Femur (tissue), 1 donor: ENCODE measurements around the gene CREB5.

Source experiments
- DNase-seq: peaks from one replicate; pipeline ENCODE4 v3.0.0-alpha.2; 2017

The CREB5 gene

DNA sequence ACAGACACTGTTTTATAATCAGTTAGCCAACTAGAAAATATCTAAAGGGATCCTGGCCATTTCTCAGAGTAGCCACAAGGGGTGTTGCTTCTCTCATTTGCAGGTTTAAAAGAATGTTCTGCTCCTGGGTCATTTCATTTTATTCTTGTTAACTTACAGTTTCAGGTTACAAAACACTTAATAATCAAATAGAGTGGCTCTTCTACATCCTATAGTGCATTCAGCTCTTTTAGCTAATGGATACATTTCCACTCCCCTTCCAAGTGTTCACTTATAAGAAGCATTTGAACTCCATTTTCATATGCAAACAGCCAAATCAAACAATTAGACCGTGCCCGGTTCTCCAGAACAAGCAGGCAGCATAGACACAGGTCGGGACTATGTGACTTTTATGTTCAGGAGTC is 428.3 kb downstream of the CREB5 start:
- DNase-seq = no peak

- no peak for DNase-seq
Observed at GRCh38 chr7:28841766-28842165, 429.4 kb downstream of the CREB5 start.

GRCh38 chr7:28842769-28843295 is 430.5 kb downstream of the CREB5 start:
- DNase-seq = no peak

DNA sequence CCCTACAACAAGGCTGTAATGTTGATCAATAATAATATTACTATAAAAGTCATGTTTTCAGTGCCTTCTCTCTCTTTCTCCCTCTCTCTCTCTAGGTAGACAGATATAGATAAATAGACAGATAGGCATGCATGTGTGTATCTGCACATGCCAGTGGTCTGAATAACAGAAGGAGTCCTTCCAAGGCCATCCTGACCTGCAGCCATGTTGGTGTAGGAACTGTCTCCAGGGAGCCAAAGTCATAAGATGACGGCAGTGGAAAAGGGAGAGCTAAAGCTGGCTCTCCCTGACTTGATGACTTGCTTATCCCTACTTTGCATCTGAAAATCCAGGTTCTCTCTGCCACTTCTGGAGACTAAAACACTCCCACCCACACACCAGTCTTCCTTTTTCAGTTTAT is 432.8 kb downstream of the CREB5 start:
- no peak for DNase-seq

DNA sequence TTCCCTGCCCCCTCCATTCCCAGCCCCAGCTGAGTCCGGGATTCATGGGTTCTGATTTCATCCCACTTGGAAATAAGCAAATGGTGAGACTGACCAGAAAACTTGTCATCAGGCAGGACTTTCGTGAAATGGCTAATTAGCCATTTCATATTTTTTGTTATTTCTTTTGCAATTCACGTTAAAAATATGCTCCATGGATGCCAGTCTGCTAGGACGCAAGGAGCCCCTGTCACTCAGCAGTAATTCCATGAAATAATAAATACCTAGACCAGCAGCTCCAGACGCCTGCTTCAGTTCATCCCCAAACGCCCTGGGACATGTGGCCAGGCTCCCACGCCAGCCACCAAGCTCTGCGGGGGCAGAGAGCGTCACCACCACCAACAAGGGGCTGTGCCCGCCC is 434.9 kb downstream of the CREB5 start:
- DNase-seq = no peak

- peak; percentile 50 for DNase-seq
Observed at GRCh38 chr7:28847681-28848080, 435.4 kb downstream of the CREB5 start.

- no peak for DNase-seq
Observed at GRCh38 chr7:28848906-28849305, 436.6 kb downstream of the CREB5 start.

DNA sequence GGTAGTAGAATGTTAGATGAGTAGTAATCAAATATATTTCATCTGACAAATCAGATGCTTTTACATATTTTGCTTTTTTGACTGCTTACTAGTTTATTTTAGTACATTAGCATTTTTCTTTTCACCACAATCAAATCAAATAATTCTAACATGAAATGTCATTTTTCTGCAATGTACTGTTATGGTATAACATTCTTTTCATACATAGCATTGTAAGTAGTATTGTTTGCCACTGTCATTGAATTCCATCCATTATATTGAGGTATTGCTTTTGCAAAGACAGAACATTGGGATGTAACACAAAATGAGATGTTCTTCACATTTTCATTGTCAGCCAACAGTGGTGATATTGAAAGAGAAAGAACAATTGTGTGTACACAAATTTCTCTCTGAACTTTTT is 438.4 kb downstream of the CREB5 start:
- DNase-seq = no peak

DNA sequence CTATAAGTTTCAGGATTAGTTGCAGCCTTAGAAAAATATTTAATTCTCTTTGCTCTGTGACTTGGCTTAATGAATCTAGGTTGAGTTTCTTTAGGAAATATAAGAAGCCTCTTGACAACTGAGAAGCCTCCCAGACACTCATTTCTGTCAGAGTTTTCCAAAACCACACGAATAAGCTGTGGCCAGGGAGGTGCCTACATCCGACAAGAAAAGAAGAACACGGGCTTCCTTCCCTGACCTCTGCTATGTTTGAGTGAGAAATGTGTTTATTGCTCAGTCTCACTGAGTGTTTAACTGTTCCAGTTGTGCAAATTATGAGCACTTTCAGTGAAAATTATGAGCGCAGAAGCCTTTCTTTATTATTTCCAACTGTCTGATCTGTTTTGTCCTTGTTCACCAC is 440.8 kb downstream of the CREB5 start:
- no peak for DNase-seq

GRCh38 chr7:28853834-28854749 is 441.8 kb downstream of the CREB5 start:
- DNase-seq = peak; percentile 85

DNA sequence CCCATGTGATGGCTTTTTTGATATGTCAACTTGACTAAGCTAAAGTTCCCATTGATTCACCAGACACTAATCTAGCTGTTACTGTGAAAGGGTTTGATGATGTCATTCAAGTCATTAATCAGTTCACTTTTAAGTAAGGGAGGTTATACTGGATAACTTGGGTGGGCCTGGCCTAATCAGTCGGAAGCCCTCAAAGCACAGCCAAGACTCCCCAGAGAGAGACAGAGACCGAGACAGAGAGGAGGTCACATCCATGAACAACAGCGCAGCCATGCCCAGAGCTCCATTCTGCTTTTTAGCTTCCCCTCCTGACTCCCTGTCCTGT is 442.4 kb downstream of the CREB5 start:
- no peak for DNase-seq

DNA sequence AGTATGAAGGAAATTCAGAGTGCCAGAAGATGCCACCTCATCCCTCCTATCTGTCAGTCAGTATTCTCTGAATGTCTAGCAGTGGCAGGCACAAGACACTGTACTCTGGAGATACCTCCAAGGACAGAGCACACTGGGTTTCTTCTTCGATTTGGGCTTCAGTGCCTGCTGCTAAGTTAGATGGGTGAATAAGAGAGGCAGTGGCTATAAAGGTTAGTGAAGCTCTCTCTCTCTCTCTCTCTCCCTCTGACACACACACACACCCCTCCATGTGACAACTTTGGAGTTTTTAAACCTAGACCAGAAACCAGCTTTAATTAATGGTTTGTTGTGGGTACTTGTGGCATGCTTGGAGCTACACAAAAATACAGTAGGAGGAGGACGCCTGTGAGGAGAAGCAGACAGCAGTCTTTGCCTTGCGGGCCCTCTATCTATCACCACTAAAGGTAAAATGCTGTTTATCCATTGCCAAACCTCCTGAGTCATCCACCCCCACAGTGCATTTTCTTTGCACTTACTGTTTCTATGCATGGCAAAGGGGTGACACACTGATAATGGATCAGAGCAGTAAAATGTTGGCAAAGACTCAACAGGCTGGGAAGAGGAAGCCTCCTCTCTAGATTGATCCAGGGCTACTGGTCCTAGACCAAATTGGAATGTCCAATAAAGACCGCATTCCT is 443.4 kb downstream of the CREB5 start:
- DNase-seq = no peak

GRCh38 chr7:28856656-28857055 is 444.3 kb downstream of the CREB5 start:
- no peak for DNase-seq

DNA sequence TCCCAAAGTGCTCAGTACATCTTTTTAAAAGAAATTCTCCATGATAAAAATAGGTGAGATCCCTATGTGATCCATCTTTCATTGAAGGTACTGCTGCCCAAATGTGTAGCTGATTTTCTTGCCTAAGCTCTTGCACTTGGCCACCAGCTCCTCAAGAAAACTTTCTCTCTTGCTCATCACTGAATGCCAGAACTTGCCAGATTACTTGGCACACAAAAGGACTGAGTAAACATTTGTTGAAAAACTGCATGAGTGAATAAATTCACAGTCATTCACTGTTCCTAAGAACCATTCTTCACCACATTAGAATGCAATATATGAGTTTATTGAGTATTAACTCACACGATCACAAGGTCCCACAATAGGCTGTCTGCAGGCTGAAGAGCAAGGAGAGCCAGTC is 445.9 kb downstream of the CREB5 start:
- no peak for DNase-seq

- DNase-seq = no peak
Observed at GRCh38 chr7:28858895-28859294, 446.6 kb downstream of the CREB5 start.

DNA sequence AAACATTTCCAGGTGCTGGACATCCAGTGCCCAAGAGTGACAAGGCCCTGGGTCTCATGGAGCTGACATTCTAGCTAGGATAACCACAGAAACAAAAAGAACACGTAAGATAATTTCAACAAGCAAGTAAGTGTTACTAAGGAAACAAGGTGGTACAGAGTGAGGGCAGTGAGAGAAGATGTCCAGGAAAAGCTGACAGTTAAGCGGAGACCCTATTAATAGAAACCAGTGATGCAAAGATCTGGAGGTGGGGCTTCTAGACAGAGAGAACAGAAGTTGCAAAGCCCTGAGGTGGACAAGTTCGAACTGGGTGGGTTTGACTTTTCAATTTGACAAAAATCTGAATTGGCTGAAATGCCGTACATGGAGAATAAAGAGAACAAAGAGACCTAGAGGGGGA is 449.5 kb downstream of the CREB5 start:
- no peak for DNase-seq

- DNase-seq = no peak
Observed at GRCh38 chr7:28862595-28863272, 450.4 kb downstream of the CREB5 start.

- no peak for DNase-seq
Observed at GRCh38 chr7:28865601-28866144, 453.4 kb downstream of the CREB5 start.

DNA sequence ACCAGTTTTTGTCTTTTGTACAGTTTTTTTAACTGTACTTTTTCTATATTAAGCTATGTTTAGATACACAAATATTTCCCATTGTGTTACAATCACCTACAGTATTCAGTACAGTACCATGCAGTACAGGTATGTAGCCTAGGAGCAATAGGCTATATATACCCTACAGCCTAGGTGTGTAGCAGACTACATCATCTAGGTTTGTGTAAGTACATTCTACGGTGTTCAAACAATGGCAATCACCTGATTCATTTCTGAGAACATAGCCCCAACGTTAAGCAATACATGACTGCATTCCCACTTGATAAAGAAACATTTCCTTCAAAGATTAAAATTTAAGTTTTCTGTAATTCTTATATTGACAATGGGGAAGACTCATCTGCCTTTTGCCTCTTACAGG is 456.4 kb downstream of the CREB5 start:
- DNase-seq = no peak

- no peak for DNase-seq
Observed at GRCh38 chr7:28871077-28871476, 458.8 kb downstream of the CREB5 start.

- DNase-seq = no peak
Observed at GRCh38 chr7:28871631-28872030, 459.3 kb downstream of the CREB5 start.

DNA sequence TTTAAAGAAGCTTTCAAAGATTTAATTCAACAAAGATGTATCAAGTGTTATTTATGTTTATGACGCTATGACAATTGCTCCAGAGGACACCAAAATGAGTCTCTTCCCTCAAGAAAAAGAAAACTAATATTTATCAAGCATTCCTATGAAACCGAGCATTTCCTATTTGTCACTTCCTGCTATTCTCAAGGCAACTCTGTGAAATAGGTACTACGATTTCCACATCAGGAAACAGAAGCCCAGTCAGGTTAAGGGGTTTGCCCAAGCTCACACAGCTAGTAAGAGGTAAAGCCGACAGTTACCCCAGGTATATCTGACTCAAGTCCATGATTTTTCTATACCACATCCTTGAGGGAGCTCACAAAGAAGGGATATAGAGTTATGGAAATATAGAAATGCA is 459.9 kb downstream of the CREB5 start:
- no peak for DNase-seq

DNA sequence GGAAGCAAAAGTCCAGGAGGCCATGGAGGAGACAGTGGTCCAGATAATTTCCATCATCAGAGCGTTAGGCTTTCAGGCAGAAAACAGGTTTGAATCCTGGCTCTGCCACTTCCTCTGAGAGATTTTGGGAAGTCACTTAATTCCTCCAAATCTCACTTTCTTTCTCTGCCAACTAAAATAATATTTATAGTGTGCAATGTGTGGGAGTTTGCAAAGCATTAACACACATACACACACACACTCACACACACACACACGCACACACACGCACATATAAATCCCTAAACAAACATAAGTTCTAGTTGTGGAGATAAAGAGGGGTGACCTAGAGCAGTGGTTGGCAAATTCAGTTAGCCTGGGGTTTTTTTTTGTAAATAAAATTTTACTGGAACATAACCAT is 461.0 kb downstream of the CREB5 start:
- DNase-seq = no peak
